HepG2 (cell line): ENCODE results near the gene RPS2. TPM values are rescaled to one million over a fixed set of nuclear protein-coding genes. Genes with fewer than 3 reads are reported as not detected.

Source experiments
- CEBPG ChIP-seq: IDR thresholded peaks from 2 replicates; pipeline ENCODE4 v1.6.1; 2016
- EP300 ChIP-seq, 3 experiments: sonication (generic) in 1 of 3; formaldehyde crosslinking in 1 of 3; IDR thresholded peaks; 2 replicates each; pipeline versions ENCODE4 v1.5.1 to v1.6.1; 2011 to 2020; ENCODE audit warnings: low read depth in 2 of 3, low read length in 2 of 3, borderline replicate concordance in 1 of 3, improper control_type of control experiment in 1 of 3, mild to moderate bottlenecking in 1 of 3, missing genetic modification reagents in 1 of 3, moderate library complexity in 1 of 3
- ETV5 ChIP-seq: IDR thresholded peaks from 2 replicates; pipeline ENCODE4 v1.6.1; 2018; ENCODE audit warnings: missing biosample characterization, missing genetic modification reagents, inconsistent platforms, borderline replicate concordance
- KDM5B ChIP-seq: sonication (generic); formaldehyde crosslinking; IDR thresholded peaks from 2 replicates; pipeline ENCODE4 v1.4.0; 2020; ENCODE audit warnings: missing genetic modification reagents, mild to moderate bottlenecking, borderline replicate concordance
- MTA3 ChIP-seq: sonication (generic); formaldehyde crosslinking; IDR thresholded peaks from 2 replicates; pipeline ENCODE4 v1.4.0; 2020; ENCODE audit warnings: missing genetic modification reagents
- SMARCE1 ChIP-seq: fragments of 450-650 bp; IDR thresholded peaks from 2 replicates; pipeline ENCODE4 v1.6.1; 2017; ENCODE audit warnings: borderline replicate concordance
- SNRNP70 ChIP-seq: fragments of 200-400 bp; formaldehyde crosslinking; IDR thresholded peaks from 2 replicates; pipeline ENCODE4 v1.6.1; 2017; ENCODE audit warnings: mild to moderate bottlenecking, low read depth, low read length, moderate library complexity
- ZBTB42 ChIP-seq: sonication (generic); formaldehyde crosslinking; IDR thresholded peaks from 2 replicates; pipeline ENCODE4 v1.5.0; 2020; ENCODE audit warnings: mild to moderate bottlenecking, missing genetic modification reagents
- ZFP62 ChIP-seq: sonication (generic); formaldehyde crosslinking; IDR thresholded peaks from 2 replicates; pipeline ENCODE4 v1.4.0; 2020; ENCODE audit warnings: missing genetic modification reagents
- ZNF207 ChIP-seq: fragments of 450-650 bp; IDR thresholded peaks from 2 replicates; pipeline ENCODE4 v1.6.1; 2016; ENCODE audit warnings: antibody characterized with exemption, borderline replicate concordance
- ZNF224 ChIP-seq: sonication (generic); formaldehyde crosslinking; IDR thresholded peaks from 2 replicates; pipeline ENCODE4 v1.5.0; 2020; ENCODE audit warnings: mild to moderate bottlenecking, missing genetic modification reagents
- ZNF30 ChIP-seq: sonication (generic); formaldehyde crosslinking; IDR thresholded peaks from 2 replicates; pipeline ENCODE4 v1.5.0; 2020; ENCODE audit warnings: mild to moderate bottlenecking, missing genetic modification reagents
- ZNF674 ChIP-seq: sonication (generic); formaldehyde crosslinking; IDR thresholded peaks from 2 replicates; pipeline ENCODE4 v1.5.0; 2020; ENCODE audit warnings: low read depth, mild to moderate bottlenecking, missing genetic modification reagents
- ZNF879 ChIP-seq: sonication (generic); formaldehyde crosslinking; IDR thresholded peaks from 2 replicates; pipeline ENCODE4 v1.8.1; 2023; ENCODE audit warnings: missing genetic modification reagents
- ZSCAN25 ChIP-seq: sonication (generic); formaldehyde crosslinking; IDR thresholded peaks from 2 replicates; pipeline ENCODE4 v1.8.0; 2022; ENCODE audit warnings: mild to moderate bottlenecking, missing genetic modification reagents
- polyA plus RNA-seq, 8 experiments: library from polyadenylated mRNA; depleted of rRNA in 3 of 8; stranded (reverse) in 7 of 8; unstranded in 1 of 8; fragments of >200 nt; fragmentation: Illumina TruSeq in 4 of 8; extraction: Trizol in 4 of 8; gene quantifications; 2 replicates each; pipeline versions ENCODE4 v1.2.1 to v1.2.3, GENCODE V29; 2011 to 2016; ENCODE audit warnings: low read depth in 4 of 8, missing spikeins in 1 of 8, mixed read lengths in 1 of 8; ENCODE audit not compliant: insufficient read depth in 1 of 8
- total RNA-seq, 5 experiments: library from RNA; depleted of rRNA; stranded (reverse); fragments of >200 nt; fragmentation: Illumina TruSeq; extraction: Trizol; gene quantifications; 2 replicates each; pipeline ENCODE4 v1.2.3, GENCODE V29; 2016; ENCODE audit warnings: low read depth in 1 of 5
- TF ChIP-seq, protein P1 (sequence below): sonication (generic); IDR thresholded peaks from 2 replicates; pipeline ENCODE4 v1.6.1; 2016; ENCODE audit warnings: low read depth, borderline replicate concordance
- TF ChIP-seq, protein P2 (sequence below): sonication (generic); formaldehyde crosslinking; IDR thresholded peaks from 2 replicates; pipeline ENCODE4 v1.5.0; 2020; ENCODE audit warnings: mild to moderate bottlenecking, missing genetic modification reagents, moderate library complexity
- TF ChIP-seq, protein P3 (sequence below): IDR thresholded peaks from 2 replicates; pipeline ENCODE4 v1.4.0; 2020; ENCODE audit warnings: mild to moderate bottlenecking, missing genetic modification reagents
- TF ChIP-seq, protein P4 (sequence below): sonication (generic); formaldehyde crosslinking; IDR thresholded peaks from 2 replicates; pipeline ENCODE4 v1.4.0; 2020; ENCODE audit warnings: missing genetic modification reagents

RPS2 gene
- total and polyA plus RNA-seq, 2 of the 13 experiments (the other 11 are each of a cell fraction or from before 2014, with no cell fraction given), result 1,908 to 4,514 TPM

DNA sequence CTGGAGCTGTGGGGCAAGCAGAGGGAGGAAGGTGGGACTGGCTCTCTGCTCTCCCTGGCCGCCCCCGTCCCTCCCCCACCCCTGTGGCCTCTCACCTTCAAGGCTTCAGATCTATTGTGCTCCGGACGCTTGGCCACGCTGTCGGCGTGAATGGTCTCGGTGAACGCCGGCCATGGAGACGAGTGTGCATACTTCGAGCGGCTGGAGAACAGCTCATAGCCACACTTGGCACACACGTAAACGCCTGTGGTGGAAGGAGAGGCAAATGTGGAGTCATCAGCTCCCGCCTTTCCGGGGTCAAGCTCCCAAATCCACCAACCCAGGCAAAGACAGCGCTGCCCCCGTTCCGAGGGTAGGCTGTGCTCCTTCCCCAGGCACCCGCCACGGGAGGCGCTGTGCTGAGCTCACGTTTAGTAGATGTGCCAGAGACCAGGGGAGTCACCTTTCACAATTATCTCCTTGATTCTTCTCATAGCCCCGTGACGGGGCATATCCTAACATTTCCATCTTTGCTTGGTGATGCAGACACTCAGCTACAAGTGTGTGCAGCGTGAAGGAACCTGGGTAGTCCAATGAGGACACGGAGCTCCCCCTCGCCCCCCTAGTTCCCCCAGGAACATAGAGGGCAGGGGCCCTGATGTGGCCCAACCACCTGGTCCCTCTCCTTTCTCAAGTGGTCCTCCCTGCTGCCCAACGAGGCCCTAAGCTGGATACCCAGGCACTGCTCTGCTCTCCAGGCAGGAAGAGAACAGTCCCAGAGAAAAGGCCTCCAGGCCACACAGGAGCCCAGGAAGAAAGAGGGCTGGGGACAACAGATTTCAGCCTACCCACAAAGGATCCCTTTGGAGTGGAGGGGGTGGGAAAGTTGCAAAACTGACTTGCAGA lies 23.2 kb downstream of the RPS2 start (continued):
- TF ChIP-seq, protein P1, sequence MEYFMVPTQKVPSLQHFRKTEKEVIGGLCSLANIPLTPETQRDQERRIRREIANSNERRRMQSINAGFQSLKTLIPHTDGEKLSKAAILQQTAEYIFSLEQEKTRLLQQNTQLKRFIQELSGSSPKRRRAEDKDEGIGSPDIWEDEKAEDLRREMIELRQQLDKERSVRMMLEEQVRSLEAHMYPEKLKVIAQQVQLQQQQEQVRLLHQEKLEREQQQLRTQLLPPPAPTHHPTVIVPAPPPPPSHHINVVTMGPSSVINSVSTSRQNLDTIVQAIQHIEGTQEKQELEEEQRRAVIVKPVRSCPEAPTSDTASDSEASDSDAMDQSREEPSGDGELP, result no peak
- no peak for TF ChIP-seq SMARCE1
- TF ChIP-seq KDM5B, result no peak
- TF ChIP-seq CEBPG (CRISPR knock-in tag), result no peak
- TF ChIP-seq ZNF879 (CRISPR knock-in tag), result no peak
- TF ChIP-seq ZSCAN25 (CRISPR knock-in tag), result no peak; the same call in 1 of the 2 replicates
- TF ChIP-seq ETV5, result 0 out of 2 replicates have a peak, but pooled peaks have one; percentile 3
- TF ChIP-seq, protein P2, sequence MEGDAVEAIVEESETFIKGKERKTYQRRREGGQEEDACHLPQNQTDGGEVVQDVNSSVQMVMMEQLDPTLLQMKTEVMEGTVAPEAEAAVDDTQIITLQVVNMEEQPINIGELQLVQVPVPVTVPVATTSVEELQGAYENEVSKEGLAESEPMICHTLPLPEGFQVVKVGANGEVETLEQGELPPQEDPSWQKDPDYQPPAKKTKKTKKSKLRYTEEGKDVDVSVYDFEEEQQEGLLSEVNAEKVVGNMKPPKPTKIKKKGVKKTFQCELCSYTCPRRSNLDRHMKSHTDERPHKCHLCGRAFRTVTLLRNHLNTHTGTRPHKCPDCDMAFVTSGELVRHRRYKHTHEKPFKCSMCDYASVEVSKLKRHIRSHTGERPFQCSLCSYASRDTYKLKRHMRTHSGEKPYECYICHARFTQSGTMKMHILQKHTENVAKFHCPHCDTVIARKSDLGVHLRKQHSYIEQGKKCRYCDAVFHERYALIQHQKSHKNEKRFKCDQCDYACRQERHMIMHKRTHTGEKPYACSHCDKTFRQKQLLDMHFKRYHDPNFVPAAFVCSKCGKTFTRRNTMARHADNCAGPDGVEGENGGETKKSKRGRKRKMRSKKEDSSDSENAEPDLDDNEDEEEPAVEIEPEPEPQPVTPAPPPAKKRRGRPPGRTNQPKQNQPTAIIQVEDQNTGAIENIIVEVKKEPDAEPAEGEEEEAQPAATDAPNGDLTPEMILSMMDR (CRISPR knock-in tag), result peak; percentile 91
- TF ChIP-seq ZFP62 (CRISPR knock-in tag), result no peak
- TF ChIP-seq, protein P3, sequence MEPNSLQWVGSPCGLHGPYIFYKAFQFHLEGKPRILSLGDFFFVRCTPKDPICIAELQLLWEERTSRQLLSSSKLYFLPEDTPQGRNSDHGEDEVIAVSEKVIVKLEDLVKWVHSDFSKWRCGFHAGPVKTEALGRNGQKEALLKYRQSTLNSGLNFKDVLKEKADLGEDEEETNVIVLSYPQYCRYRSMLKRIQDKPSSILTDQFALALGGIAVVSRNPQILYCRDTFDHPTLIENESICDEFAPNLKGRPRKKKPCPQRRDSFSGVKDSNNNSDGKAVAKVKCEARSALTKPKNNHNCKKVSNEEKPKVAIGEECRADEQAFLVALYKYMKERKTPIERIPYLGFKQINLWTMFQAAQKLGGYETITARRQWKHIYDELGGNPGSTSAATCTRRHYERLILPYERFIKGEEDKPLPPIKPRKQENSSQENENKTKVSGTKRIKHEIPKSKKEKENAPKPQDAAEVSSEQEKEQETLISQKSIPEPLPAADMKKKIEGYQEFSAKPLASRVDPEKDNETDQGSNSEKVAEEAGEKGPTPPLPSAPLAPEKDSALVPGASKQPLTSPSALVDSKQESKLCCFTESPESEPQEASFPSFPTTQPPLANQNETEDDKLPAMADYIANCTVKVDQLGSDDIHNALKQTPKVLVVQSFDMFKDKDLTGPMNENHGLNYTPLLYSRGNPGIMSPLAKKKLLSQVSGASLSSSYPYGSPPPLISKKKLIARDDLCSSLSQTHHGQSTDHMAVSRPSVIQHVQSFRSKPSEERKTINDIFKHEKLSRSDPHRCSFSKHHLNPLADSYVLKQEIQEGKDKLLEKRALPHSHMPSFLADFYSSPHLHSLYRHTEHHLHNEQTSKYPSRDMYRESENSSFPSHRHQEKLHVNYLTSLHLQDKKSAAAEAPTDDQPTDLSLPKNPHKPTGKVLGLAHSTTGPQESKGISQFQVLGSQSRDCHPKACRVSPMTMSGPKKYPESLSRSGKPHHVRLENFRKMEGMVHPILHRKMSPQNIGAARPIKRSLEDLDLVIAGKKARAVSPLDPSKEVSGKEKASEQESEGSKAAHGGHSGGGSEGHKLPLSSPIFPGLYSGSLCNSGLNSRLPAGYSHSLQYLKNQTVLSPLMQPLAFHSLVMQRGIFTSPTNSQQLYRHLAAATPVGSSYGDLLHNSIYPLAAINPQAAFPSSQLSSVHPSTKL (CRISPR knock-in tag), result no peak
- TF ChIP-seq ZNF207, result no peak
- TF ChIP-seq SNRNP70, result no peak
- no peak for TF ChIP-seq ZBTB42
- TF ChIP-seq, protein P4, sequence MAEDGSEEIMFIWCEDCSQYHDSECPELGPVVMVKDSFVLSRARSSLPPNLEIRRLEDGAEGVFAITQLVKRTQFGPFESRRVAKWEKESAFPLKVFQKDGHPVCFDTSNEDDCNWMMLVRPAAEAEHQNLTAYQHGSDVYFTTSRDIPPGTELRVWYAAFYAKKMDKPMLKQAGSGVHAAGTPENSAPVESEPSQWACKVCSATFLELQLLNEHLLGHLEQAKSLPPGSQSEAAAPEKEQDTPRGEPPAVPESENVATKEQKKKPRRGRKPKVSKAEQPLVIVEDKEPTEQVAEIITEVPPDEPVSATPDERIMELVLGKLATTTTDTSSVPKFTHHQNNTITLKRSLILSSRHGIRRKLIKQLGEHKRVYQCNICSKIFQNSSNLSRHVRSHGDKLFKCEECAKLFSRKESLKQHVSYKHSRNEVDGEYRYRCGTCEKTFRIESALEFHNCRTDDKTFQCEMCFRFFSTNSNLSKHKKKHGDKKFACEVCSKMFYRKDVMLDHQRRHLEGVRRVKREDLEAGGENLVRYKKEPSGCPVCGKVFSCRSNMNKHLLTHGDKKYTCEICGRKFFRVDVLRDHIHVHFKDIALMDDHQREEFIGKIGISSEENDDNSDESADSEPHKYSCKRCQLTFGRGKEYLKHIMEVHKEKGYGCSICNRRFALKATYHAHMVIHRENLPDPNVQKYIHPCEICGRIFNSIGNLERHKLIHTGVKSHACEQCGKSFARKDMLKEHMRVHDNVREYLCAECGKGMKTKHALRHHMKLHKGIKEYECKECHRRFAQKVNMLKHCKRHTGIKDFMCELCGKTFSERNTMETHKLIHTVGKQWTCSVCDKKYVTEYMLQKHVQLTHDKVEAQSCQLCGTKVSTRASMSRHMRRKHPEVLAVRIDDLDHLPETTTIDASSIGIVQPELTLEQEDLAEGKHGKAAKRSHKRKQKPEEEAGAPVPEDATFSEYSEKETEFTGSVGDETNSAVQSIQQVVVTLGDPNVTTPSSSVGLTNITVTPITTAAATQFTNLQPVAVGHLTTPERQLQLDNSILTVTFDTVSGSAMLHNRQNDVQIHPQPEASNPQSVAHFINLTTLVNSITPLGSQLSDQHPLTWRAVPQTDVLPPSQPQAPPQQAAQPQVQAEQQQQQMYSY, result no peak
- TF ChIP-seq EP300 (IDR thresholded peaks at IDR 0.05; ENCODE audit: low read depth in 2 of 2, low read length in 2 of 2), result no peak
- no peak for TF ChIP-seq EP300 (CRISPR knock-in tag; IDR thresholded peaks at IDR 0.05; ENCODE audit: borderline replicate concordance)
- TF ChIP-seq ZNF30 (CRISPR knock-in tag), result no peak
- 0 out of 2 replicates have a peak, but pooled peaks have one; percentile 10 for TF ChIP-seq ZNF224 (CRISPR knock-in tag)
- TF ChIP-seq MTA3 (CRISPR knock-in tag), result no peak
- 0 out of 2 replicates have a peak, but pooled peaks have one; percentile 34 for TF ChIP-seq ZNF674
